Forelimb muscle (tissue), 1 donor: ENCODE measurements around the gene VAV1. TPM values are rescaled to one million over a fixed set of nuclear protein-coding genes. Genes with fewer than 3 reads are reported as not detected.

Experiments
- DNase-seq: peaks from one replicate; pipeline ENCODE4 v3.0.0-alpha.2; 2013; ENCODE audit warnings: low read depth
- polyA plus RNA-seq: library from polyadenylated mRNA; unstranded; fragments of 120-200 nt; gene quantifications from one replicate; pipeline ENCODE4 v1.2.1, GENCODE V29; 2013; ENCODE audit not compliant: insufficient read length

The VAV1 gene, protein sequence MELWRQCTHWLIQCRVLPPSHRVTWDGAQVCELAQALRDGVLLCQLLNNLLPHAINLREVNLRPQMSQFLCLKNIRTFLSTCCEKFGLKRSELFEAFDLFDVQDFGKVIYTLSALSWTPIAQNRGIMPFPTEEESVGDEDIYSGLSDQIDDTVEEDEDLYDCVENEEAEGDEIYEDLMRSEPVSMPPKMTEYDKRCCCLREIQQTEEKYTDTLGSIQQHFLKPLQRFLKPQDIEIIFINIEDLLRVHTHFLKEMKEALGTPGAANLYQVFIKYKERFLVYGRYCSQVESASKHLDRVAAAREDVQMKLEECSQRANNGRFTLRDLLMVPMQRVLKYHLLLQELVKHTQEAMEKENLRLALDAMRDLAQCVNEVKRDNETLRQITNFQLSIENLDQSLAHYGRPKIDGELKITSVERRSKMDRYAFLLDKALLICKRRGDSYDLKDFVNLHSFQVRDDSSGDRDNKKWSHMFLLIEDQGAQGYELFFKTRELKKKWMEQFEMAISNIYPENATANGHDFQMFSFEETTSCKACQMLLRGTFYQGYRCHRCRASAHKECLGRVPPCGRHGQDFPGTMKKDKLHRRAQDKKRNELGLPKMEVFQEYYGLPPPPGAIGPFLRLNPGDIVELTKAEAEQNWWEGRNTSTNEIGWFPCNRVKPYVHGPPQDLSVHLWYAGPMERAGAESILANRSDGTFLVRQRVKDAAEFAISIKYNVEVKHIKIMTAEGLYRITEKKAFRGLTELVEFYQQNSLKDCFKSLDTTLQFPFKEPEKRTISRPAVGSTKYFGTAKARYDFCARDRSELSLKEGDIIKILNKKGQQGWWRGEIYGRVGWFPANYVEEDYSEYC
- 1.6 TPM for polyA plus RNA-seq

DNA sequence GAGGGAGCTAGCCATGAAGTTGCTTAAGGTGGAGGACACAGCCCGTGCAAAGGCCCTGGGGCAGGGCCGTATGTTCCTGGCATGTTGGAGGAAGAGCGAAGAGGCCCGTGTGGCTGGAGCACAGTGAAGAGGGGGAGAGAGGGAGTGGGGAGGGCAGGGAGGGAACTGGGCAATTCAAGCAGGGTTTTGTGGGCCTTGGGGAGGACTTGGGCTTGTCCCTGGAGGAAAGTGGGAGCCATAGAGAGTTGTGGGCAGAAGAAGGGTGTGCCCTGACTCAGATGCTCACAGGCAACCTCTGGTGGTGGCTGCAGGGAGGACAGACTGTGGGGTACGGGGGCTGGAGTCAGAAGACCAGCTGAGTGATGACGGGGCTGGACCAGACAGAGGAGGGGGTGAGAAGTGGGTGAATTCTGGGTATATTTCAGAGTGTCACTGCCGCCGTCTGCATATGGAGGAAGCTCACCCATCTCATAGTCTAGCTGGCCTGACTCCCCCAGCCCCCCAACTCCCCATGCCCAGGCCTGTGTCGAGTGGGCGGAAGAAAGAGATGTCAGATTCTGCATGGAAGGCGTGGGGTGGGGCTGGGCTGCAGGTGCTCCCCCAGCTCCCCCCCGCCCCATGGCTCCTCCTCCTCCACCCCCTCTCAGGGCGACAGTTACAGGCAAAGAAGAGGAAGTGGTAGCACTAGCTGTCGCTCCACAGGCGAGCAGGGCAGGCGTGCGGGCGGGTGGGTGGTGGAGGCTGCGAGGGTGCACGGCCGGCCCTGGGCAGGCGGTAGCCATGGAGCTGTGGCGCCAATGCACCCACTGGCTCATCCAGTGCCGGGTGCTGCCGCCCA lies at the start of gene VAV1:
TSS of gene VAV1 (plus strand) at position 681 of the 838 bp plus-strand sequence. CDS start at position 781, 100 bp downstream.
- no peak for DNase-seq

DNA sequence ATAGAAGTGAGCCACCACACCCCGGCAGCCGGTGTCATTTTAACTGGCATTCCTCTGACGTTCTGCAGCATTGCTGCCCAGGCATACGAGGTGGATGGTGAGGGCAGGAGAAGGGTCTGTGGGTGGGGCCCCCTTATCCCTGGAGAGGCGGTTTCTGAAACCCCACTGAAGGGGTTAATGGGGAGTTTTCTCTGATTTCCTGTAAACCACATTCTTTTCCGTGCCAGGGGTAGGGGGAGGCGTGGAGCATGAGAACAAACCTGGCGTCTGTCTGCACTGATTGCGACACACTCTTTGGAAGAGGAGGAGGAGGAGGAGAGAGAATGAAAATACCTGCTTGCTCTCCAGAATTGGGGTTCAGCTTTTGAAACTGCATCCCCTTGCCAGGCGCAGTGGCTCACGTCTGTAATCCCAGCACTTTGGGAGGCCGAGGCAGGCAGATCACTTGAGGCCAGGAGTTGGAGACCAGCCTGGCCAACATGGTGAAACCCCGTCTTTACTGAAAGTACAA lies 49.3 kb upstream of the VAV1 start:
- no peak for DNase-seq

DNA sequence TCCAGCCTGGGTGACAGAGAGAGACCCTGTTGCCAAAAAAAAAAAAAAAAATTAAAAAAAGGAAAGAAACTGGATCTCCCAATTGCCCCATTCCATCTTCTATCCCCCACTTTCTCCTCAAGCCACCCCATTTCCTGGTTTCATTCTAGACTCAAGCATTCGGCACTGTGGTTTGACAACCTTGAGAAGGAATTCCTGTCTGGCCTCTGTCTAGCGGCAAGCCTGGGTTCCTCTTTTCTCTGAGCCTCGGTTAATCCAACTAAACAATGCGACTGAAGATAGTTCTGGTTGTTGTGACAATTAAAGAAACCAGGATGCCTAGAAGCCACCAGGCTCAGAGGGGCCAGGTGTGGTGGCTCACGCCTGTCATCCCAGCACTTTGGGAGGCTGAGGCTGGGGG lies 48.8 kb upstream of the VAV1 start:
- DNase-seq: no peak

DNA sequence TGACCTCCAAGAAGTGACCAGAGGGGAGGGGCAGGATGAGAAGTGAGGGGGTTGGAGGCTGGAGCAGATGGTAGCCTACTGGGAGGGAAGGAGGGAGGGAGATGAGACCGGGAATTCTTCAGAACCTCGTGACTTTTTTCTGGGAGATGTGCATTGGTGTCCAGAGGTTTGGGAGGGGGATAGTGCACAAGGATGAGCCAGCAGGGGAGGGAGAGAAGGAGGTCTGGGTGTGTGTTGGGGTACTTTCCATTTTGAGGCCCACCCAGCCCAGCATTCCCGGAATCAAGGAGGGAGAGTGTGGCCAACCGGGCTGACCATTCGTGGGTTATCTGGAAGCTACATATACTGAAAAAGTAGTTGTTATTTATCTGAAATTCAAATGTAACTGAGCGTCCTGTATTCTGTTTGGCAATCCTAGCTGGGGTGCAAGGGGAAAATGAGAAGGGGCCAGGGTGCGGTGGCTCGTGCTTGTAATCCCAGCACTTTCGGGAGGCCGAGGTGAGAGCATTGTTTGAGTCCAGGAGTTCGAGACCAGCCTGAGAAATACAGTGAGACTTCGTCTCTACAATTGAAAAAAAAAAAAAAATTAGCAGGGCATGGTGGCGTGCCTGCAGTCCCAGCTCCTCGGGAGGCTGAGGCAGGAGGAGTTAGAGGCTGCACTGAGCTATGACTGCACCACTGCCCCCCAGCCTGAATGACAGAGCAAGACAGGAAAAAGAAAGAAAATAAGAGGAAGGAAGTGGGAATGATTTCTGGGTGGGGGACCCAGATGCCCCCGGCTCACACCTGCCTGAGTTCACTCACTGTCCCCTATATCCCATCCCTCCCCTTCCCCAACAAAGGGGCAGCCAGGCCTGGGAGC lies 47.6 kb upstream of the VAV1 start:
- DNase-seq: no peak

DNA sequence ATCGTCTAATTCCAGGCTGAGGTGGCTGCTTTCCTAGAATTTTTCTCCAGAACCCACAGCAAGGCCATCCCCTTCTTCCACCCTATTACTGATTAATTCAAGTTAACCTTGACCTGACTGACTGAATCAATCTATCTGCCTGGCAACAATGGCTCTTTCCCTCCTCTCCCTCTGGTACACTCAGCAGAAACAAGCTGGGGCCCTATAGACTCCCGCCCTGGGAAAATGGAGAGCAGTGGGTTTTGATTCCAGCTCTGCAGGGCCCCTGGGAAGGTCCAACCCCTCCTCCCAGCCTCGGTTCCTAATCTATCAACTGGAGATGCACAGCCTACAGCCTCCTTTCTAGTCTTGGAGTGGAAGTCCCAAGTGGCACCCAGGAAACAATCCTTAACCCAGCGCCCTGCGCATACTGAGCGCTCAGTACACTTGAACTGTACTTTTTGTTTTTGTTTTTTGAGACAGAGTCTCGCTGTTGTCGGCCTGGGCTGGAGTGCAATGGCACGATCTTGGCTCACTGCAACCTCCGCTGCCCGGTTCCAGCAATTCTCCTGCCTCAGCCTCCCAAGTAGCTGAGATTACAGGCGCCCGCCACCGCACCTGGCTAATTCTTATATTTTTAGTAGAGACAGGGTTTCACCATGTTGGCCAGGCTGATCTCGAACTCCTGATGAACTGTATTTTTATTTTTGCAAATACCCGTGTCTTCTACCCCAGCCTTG lies 46.8 kb upstream of the VAV1 start:
- no peak for DNase-seq

DNA sequence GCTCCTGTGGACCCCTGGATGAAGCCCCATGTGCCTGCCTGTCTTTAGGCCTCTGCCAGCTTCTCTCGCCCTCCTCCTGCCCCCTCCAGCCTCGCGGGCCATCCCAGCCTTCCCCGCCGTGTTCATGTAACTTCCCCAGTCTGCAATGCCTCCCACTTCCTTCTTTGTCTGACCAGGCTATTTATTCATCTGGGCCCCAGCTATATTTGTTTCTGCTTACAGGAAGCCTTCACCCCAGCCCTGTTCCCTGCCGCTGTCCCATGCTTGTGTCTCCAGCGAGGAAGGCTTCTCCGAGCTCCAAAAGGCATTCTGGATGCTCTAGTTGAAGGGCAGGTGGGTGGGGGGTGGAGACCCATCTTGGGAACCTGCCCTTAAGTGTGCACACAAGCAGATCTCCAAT lies 44.2 kb upstream of the VAV1 start:
- DNase-seq: no peak

DNA sequence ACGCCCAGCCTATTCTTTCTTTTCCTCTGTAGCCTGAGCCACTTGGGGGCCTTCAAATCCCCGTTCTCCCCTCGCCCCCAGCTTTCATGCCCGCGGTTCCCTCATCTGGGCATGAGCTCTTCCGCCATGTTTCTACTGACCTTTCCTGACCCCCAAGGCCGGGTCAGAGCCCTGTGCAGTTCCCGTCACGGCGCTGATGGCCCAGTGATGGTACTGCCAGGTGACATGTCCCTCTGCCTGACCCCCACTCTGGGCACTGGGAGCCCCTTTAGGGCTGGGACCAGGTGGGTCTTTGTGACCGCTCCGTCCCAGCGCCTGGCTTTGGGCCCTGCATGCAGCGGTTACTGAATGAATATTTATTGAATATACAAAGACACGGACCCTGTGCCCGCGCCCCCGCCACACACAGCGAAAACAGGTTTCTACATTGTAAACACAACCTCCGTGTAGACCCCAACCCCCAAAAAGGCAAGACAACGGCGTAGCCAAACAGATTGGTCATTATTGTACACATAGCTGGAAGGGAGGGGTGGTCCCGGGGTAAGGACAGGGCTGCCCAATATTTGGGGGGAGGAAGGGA lies 42.8 kb upstream of the VAV1 start:
- no peak for DNase-seq

DNA sequence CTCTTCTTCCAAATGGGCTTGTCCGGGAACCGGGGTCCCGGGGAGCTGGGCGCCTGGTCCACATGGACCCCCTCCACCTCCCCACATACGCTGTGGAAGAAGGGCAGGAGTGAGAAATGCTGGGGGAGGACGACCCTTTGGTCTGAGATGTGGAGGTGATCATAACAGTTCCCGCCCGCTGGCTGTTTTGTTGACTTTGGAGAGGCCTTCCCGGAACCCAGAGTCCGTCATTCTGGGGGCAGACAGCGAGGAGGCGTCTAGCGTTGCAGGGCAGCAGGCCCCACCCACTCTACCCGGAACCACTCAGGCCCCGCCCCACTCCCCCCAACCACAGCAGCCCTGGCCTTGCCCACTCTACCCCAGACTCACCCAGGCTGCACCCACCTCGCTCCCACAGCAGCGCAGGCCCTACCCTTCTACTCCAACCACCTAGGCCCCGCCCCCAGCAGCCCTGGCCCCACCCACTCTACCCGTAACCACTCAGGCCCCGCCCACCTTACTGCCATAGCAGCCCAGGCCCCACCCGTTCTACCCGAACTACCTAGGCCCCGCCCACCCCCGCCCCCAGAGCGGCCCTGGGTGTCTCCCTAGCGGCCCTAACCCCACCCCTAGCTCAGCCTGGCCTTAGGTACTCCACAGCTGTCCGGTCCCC lies 42.2 kb upstream of the VAV1 start:
- DNase-seq: no peak

DNA sequence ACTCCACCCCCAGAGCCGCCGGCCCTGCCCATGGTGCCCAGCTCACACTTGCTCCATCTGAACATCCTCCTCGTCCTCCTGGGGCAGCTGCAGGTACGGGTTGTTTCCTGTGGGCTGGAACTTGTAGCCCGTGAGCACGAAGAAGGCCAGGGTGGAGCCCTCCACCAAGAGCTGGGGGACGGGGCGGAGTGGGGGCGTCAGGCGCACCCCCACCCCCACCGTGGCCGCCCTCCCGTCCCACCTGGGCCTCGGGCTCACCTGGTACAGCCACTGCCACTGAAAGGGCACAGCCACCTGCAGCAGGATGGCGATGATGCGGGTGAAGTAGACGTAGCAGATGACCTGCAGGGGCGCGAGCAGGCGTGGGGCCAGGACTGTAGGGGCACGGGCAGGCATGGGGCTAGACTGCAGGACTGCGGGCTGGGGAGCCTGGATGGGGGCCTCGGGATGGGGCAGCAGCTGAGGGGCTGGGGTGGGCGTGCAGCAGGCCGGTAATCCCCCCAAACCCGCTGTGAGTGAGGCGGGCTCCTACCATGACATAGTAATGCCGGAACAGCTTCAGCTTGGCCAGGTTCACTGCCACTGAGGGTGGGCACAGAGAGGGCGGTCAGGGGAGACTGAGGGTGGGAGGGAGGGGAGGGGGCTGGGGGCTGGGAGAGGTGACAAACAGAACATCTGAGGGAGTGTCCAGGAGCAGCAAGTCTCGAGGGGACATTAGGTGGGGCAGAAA lies 41.4 kb upstream of the VAV1 start:
- no peak for DNase-seq

DNA sequence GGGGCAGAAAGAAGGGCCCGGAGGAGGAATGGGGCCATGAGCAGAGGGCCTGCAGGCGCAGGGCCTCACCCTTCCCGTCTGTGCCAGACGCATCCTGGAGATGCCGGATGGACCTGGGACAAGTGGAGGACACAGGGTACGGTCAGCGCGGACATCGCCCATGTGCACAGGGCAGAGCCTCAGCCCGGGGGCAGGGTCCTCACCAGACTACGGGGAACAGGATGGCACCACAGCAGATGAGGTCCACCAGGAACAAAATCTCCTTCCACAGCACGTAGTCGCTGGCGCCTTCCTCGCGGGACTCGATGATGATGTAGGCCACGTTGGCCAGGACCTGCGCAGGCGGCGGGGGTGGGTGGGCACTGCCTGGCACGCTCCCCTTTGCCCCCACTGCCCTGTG lies 40.7 kb upstream of the VAV1 start:
- no peak for DNase-seq

DNA sequence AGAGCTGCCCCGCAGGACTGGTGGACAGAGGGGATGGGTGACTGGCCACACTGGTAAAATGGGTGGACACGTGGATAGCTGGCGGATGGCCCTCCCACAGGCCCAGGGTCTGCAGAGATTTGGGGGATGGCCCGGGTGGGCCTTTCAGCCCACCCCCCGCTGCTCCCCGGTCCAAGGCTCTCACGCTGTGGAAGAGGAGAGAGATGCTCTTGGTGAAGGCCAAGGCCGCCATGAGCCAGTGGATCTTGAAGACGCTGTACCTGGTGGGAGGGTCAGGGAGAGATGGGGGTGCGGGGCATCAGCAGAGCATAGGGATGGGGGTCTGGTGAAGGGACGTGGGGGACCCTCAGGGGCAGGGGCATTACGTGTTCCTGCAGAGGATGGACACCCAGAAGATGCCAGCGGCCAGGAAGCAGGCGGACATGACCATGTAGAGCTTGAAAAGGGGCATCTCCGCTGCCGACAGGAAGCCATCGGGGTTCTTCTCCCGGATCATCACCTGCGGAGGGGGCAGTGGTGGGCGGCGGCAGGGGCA lies 39.6 kb upstream of the VAV1 start:
- DNase-seq: no peak

DNA sequence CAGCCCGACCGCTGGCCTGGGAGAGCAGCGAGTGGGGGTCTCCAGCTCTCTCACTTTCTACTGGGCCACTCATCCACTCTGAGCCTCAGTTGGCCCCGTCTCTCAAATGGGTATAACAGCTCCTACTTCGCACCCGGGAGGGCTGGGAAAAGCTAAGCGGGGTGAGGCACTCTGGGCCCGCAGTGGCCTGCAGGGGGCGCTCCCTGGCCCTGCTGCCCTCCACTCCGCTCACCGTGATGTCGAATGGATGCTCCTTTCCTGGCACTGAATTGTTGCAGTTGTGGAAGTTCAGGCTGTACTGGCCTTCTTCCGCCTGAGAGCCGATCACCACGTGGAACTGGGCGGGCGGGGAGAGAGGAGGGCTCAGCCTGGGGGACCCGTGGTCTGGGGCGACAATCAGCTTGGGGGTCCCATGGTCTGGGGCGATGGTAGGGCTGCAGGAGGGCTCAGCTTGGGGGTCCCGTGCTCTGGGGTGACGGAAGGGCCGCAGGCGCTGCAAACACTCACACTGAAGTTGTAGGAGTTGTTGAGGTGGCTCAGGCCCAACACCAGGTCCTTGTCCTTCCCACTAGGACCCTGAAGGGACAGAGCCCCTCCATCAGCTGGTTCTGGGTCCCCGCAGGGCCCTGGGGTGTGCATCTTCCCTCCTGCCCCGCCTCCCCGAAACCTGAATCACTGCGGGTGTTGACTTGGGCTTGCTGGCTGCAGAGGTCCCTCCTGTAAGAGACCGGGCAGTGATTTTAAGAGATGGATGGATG lies 39.0 kb upstream of the VAV1 start:
- no peak for DNase-seq

DNA sequence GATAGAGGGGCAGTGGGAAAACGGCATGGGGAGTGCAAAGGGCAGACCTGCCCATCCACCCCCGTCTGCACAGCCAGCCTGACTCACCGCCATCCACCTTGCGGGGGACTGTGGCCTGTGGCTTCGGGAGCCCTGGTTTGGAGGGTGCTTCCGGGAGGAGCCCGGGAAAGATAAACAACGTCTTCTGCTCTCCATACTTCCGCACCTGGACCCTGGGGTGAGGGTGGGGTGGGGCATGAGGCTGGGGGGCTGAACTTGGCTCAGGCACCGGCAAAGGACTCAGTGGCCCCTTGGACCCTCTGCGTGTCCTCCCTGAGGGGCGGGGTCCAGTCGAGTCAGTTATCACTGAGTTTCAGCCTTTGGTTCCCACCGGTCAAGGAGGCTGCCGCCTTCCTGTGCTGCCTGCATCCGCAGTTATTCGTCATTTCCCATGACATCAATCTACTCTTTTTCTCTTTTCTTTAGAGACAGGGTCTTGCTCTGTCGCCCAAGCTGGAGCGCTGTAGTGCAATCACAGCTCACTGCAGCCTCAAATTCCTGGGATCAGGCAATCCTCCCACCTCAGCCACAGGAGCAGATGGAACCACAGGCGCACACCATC lies 38.3 kb upstream of the VAV1 start:
- DNase-seq: no peak

DNA sequence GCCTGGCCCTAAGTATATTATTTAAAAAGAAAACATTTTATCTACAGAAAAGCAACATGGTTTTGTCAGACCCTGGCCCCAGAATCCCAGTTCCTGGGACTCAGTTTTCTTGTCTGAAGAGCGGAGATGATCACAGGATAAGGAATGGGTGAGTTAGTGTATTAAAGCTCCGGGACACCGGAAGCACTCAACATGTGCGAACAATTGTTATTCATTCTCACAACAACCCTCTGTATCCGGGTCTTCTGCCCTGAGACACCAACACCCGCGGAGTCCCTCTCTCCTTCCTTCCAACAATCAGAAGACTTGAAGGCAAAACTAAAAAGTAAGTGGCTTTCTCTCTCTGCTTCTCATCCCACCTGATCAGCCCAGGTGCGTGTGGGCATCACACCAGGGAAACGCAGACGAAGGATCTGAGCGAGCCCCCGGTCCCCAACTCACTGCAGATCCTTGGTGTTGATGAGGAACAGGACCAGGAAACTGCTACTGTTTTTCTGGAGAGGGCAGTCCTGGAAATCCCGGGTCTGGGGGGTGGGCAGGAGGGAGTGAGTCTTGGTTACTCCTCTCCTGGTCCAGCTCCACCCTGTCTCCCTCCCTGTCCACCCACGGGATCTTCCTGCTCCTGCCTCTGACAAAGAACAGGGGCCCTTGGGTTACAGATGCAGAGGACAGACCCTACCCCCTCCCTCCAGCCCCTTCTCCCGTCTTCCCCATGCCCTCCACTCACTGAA lies 37.2 kb upstream of the VAV1 start:
- DNase-seq: no peak

DNA sequence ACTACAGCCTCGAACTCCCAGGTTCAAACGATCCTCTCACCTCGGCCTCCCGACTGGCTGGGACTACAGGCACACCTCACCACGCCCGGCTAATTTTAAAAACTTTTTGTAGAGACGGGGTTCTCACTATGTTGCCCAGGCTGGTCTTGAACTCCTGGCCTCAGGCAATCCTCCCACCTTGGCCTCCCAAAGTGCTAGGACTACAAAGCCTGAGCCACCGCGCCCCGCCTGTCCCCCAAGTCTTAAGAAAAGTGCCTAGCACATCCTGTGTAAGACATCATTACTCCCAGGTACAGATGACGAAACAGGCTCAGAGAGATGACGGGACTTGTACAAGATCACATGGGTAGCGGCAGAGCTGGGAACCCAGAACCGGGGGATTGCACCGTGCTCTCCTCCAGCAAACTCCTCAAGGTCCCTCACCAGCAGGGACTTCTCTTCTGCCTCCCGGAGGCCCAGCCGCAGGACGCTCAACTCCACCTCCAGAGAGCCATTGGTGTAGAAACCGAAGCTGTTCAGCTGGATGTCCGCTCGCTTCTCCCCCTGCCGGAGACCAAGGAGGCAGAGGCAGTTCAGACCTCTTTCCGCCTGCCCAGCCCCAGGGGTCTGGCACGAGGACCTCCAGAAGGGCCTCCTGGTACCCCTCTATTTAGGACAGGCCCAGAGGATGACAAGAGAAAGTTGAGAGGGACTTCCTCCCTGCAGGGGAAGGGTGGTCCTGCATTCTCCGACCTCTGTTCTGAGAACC lies 36.2 kb upstream of the VAV1 start:
- DNase-seq: no peak

DNA sequence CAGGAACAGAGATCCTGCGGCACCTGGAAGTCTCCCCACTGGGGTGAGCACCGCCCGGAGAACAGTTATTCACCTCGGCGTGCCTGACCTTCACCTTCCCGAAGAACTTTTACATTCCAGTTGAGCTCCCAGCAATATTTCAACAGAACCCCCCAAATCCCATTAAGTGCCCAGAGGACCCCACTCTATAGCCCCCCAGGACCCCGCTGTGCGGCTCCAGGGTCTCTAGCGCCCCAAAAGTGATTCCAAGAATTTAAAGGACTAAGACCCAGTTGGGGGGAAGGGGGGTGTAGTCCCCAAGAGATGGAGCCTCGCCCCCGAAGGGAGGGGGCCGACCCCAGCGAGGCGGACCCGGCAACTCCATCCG lies 35.6 kb upstream of the VAV1 start:
- no peak for DNase-seq
